SK-N-SH (cell line): ENCODE results near the gene HEPHL1. TPM values are rescaled to one million over a fixed set of nuclear protein-coding genes. Genes with fewer than 3 reads are reported as not detected.

Source experiments
- CTCF ChIA-PET: fragments of 300-600, 350-600 bp; formaldehyde crosslinking; extraction: SDS; loops from one replicate; lab custom pipeline; 2021; lab: Yijun Ruan, JAX
- POLR2A ChIA-PET: fragments of 350-600 bp; sonication (Branson Sonifier 250); formaldehyde crosslinking; extraction: SDS; loops from one replicate; lab custom pipeline; 2020; ENCODE audit warnings: antibody characterized with exemption, inconsistent platforms; lab: Yijun Ruan, JAX
- DNase-seq: peaks from one replicate; pipeline ENCODE4 v3.0.0; 2012
- H2AFZ ChIP-seq: fragments of 200-600 bp; sonication (generic); 2 replicates; pipeline ENCODE4 v1.8.1; 2016; ENCODE audit warnings: antibody characterized with exemption, mild to moderate bottlenecking, low read depth
- H3F3A ChIP-seq: fragments of 200-600 bp; sonication (generic); replicated peaks from 2 replicates; pipeline ENCODE3; 2016; ENCODE audit warnings: antibody characterized with exemption, mild to moderate bottlenecking; ENCODE audit not compliant: insufficient read depth
- H3K27ac ChIP-seq, 2 experiments: fragments of 200-500 bp in 1 of 2; fragments of 200-600 bp in 1 of 2; sonication (Bioruptor generic) in 1 of 2; sonication (generic), shearing (Covaris generic) in 1 of 2; 2 replicates each; pipeline versions ENCODE4 v1.5.1 to v1.6.1; 2014 to 2016; ENCODE audit warnings: low read depth in 2 of 2, inconsistent platforms in 1 of 2, low read length in 1 of 2, mild to moderate bottlenecking in 1 of 2, mixed read lengths in 1 of 2
- H3K27me3 ChIP-seq: fragments of 200-600 bp; sonication (generic), shearing (Covaris generic); 2 replicates; pipeline ENCODE4 v1.6.1; 2016; ENCODE audit warnings: mixed run types; ENCODE audit not compliant: insufficient read depth
- H3K36me3 ChIP-seq, 2 experiments: fragments of 200-500 bp in 1 of 2; fragments of 200-600 bp in 1 of 2; sonication (Bioruptor generic) in 1 of 2; sonication (generic) in 1 of 2; replicated peaks in 1 of 2; 2 replicates each; pipeline versions ENCODE3 to v1.5.1; 2014 to 2016; ENCODE audit warnings: low read length in 1 of 2, mild to moderate bottlenecking in 1 of 2; ENCODE audit not compliant: insufficient read depth in 2 of 2, control insufficient read depth in 1 of 2
- H3K4me1 ChIP-seq, 2 experiments: fragments of 200-500 bp in 1 of 2; fragments of 200-600 bp in 1 of 2; sonication (Bioruptor generic) in 1 of 2; sonication (generic), shearing (Covaris generic) in 1 of 2; 2 replicates each; pipeline versions ENCODE4 v1.5.1 to v1.6.1; 2014 to 2016; ENCODE audit warnings: low read depth in 1 of 2, low read length in 1 of 2, mixed run types in 1 of 2; ENCODE audit not compliant: insufficient read depth in 2 of 2, control insufficient read depth in 1 of 2
- H3K4me2 ChIP-seq: fragments of 200-600 bp; sonication (generic), shearing (Covaris generic); 2 replicates; pipeline ENCODE4 v1.6.1; 2017; ENCODE audit warnings: mixed run types
- H3K4me3 ChIP-seq, 2 experiments: fragments of 200-500 bp in 1 of 2; fragments of 200-600 bp in 1 of 2; sonication (Bioruptor generic) in 1 of 2; sonication (generic), shearing (Covaris generic) in 1 of 2; 2 replicates each; pipeline versions ENCODE4 v1.5.1 to v1.8.1; 2014 to 2016; ENCODE audit warnings: low read depth in 2 of 2, inconsistent platforms in 1 of 2, low read length in 1 of 2, mild to moderate bottlenecking in 1 of 2, mixed read lengths in 1 of 2, moderate library complexity in 1 of 2
- H3K79me2 ChIP-seq: fragments of 200-600 bp; sonication (generic); 2 replicates; pipeline ENCODE4 v1.8.1; 2017; ENCODE audit warnings: mild to moderate bottlenecking; ENCODE audit not compliant: insufficient read depth
- H3K9ac ChIP-seq: fragments of 200-600 bp; sonication (generic); 2 replicates; pipeline ENCODE4 v1.6.1; 2017; ENCODE audit warnings: mixed run types
- H3K9me2 ChIP-seq: fragments of 200-600 bp; sonication (generic); 2 replicates; pipeline ENCODE4 v1.6.1; 2017; ENCODE audit warnings: mixed run types
- H3K9me3 ChIP-seq: fragments of 200-600 bp; sonication (generic); 2 replicates; pipeline ENCODE4 v1.6.1; 2017; ENCODE audit warnings: mixed run types, mild to moderate bottlenecking, moderate library complexity
- H4K20me1 ChIP-seq: fragments of 200-600 bp; sonication (generic); 2 replicates; pipeline ENCODE4 v1.6.1; 2017; ENCODE audit warnings: mild to moderate bottlenecking, mixed run types; ENCODE audit not compliant: insufficient read depth
- ELF1 ChIP-seq: IDR thresholded peaks from 2 replicates; pipeline ENCODE4 v1.4.0; 2012
- EP300 ChIP-seq, 2 experiments: IDR thresholded peaks; 2 replicates each; pipeline versions ENCODE4 v1.4.0 to v1.6.1; 2012; ENCODE audit warnings: borderline replicate concordance in 1 of 2, low read depth in 1 of 2, low read length in 1 of 2
- FOSL2 ChIP-seq: IDR thresholded peaks from 2 replicates; pipeline ENCODE4 v1.4.0; 2012; ENCODE audit warnings: low read depth, mild to moderate bottlenecking, moderate library complexity, borderline replicate concordance
- FOXJ3 ChIP-seq: sonication (generic); formaldehyde crosslinking; IDR thresholded peaks from 2 replicates; pipeline ENCODE4 v1.5.1; 2020; ENCODE audit warnings: mild to moderate bottlenecking, missing genetic modification reagents
- GABPA ChIP-seq: IDR thresholded peaks from 2 replicates; pipeline ENCODE4 v1.4.0; 2012; ENCODE audit warnings: low read depth, mild to moderate bottlenecking
- GATA2 ChIP-seq: sonication (generic); formaldehyde crosslinking; IDR thresholded peaks from 2 replicates; pipeline ENCODE4 v1.5.0; 2020; ENCODE audit warnings: mild to moderate bottlenecking, missing genetic modification reagents
- MEF2A ChIP-seq: IDR thresholded peaks from 2 replicates; pipeline ENCODE4 v1.4.0; 2012; ENCODE audit warnings: low read depth, borderline replicate concordance
- NRF1 ChIP-seq: IDR thresholded peaks from 2 replicates; pipeline ENCODE4 v1.6.1; 2012; ENCODE audit warnings: low read depth, mild to moderate bottlenecking, low read length
- PBX3 ChIP-seq: IDR thresholded peaks from 2 replicates; pipeline ENCODE4; 2012
- POLR2AphosphoS5 ChIP-seq: IDR thresholded peaks from 2 replicates; pipeline ENCODE4 v1.6.1; 2012; ENCODE audit warnings: low read depth, low read length
- RAD21 ChIP-seq: IDR thresholded peaks from 2 replicates; pipeline ENCODE4 v1.6.1; 2012; ENCODE audit warnings: mild to moderate bottlenecking, low read length
- TCF12 ChIP-seq: IDR thresholded peaks from 2 replicates; pipeline ENCODE4 v1.4.0; 2012
- TEAD4 ChIP-seq: IDR thresholded peaks from 2 replicates; pipeline ENCODE4 v1.4.0; 2012; ENCODE audit warnings: mild to moderate bottlenecking, borderline replicate concordance; ENCODE audit not compliant: insufficient read depth
- USF2 ChIP-seq: fragments of 150-350 bp; IDR thresholded peaks from 2 replicates; pipeline ENCODE4 v1.6.1; 2017; ENCODE audit warnings: antibody characterized with exemption, low read length, low read depth, borderline replicate concordance
- YY1 ChIP-seq: IDR thresholded peaks from 2 replicates; pipeline ENCODE4 v1.4.0; 2012; ENCODE audit warnings: low read depth, mild to moderate bottlenecking
- WGBS: methylation state at CpG from one replicate; pipeline ENCODE4 v1.1.6; 2017; ENCODE audit warnings: low lambda C conversion rate; 5-methylcytosine and 5-hydroxymethylcytosine counted together
- polyA plus RNA-seq, 3 experiments: library from polyadenylated mRNA; depleted of rRNA; stranded (reverse); fragments of >200 nt; gene quantifications; 2 replicates each; pipeline ENCODE4 v1.2.3, GENCODE V29; 2012
- TF ChIP-seq, protein P1 (sequence below): fragments of 200-600 bp; sonication (generic); IDR thresholded peaks from 2 replicates; pipeline ENCODE4 v1.6.1; 2017; ENCODE audit warnings: antibody characterized with exemption, mild to moderate bottlenecking, moderate library complexity

HEPHL1 gene
- polyA plus RNA-seq, 1 of the 3 experiments (the other 2 are of a cell fraction), result not detected

DNA sequence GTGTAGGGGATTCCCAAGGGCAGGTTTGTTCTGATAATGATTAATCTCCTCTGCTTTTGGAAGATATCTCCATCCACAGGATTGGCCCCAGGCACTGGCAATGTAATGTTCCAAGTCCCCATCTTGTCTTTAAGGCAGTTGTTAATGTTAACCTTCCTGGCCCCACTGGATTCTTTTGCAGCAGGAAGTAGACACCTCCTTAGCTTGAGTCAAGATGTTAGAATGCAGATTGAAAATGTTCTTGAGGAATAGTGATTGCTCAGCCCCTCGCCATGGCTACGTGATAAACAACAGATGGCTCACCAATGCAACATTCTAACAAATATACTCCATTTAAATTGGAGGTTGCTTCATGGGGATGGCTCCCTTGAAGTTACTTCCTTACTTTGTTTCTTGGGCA lies 7.3 kb downstream of the HEPHL1 start:
- DNase-seq, result no peak
- Histone ChIP-seq H3K9ac (no peak overlapping the region), H3K27me3 (no peaks in the 10 kb centered on the region), H3F3A (no peaks in the 10 kb centered on the region), H3K4me1 (no peaks in the 10 kb centered on the region), H3K36me3 (no peaks in the 10 kb centered on the region), H3K27ac (no peak overlapping the region), H3K9me2 (no peaks in the 10 kb centered on the region), H2AFZ (no peak overlapping the region), H3K4me2 (no peak overlapping the region), H4K20me1 (no peaks in the 10 kb centered on the region), H3K79me2 (no peaks in the 10 kb centered on the region), H3K9me3 (no peaks in the 10 kb centered on the region), H3K4me3 (no peak overlapping the region)
- 17% methylated on average over 2 of the region's 2 CpGs for WGBS
- ChIA-PET CTCF (interaction anchor here (1.0 kb wide), 1 partner anchor 88 kb away, joined by 3 read pairs; no protein-coding TSS in a partner anchor), POLR2A (no interaction called here)
- TF ChIP-seq USF2, result no peak
- TF ChIP-seq FOSL2, result no peak
- no peak for TF ChIP-seq POLR2AphosphoS5
- no peak for TF ChIP-seq NRF1
- TF ChIP-seq TCF12, result no peak
- no peak for TF ChIP-seq TEAD4
- no peak for TF ChIP-seq GABPA
- no peak for TF ChIP-seq YY1
- no peak for TF ChIP-seq RAD21

DNA sequence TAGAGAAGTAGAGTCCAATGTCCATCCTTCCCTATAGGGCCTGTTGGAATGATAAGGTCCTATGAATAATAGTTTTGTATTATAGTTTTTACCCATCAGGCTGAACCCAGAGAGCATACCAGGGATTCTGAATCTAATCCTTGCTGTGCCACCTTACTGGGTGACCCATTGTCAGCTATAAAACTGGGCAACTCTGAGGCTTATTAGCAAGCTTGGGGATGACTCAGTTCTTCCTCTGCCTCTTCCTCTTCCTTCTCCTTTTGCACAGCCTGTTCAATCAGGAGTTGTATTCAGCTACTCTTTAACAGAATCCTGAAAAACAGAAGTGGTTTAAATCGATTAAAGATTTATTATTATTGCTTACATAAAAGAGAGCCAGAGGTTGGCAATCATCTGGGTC lies 8.9 kb downstream of the HEPHL1 start:
- no peaks in the 10 kb centered on the region for H4K20me1 ChIP-seq
- H3K9me2 ChIP-seq, result no peaks in the 10 kb centered on the region
- H3K4me2 ChIP-seq, result no peak overlapping the region
- no peak for TF ChIP-seq MEF2A
- TF ChIP-seq, protein P1, sequence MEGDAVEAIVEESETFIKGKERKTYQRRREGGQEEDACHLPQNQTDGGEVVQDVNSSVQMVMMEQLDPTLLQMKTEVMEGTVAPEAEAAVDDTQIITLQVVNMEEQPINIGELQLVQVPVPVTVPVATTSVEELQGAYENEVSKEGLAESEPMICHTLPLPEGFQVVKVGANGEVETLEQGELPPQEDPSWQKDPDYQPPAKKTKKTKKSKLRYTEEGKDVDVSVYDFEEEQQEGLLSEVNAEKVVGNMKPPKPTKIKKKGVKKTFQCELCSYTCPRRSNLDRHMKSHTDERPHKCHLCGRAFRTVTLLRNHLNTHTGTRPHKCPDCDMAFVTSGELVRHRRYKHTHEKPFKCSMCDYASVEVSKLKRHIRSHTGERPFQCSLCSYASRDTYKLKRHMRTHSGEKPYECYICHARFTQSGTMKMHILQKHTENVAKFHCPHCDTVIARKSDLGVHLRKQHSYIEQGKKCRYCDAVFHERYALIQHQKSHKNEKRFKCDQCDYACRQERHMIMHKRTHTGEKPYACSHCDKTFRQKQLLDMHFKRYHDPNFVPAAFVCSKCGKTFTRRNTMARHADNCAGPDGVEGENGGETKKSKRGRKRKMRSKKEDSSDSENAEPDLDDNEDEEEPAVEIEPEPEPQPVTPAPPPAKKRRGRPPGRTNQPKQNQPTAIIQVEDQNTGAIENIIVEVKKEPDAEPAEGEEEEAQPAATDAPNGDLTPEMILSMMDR, result no peak
- no peak for TF ChIP-seq GATA2 (CRISPR knock-in tag)
- no peak for TF ChIP-seq EP300 (IDR thresholded peaks at IDR 0.05; ENCODE audit: borderline replicate concordance in 1 of 2, low read depth in 1 of 2, low read length in 1 of 2)
- TF ChIP-seq PBX3, result no peak
- no peak for TF ChIP-seq ELF1
- TF ChIP-seq FOXJ3, result no peak
- no peak overlapping the region for H3K4me3 ChIP-seq
- no peaks in the 10 kb centered on the region for H3K4me1 ChIP-seq
- no peaks in the 10 kb centered on the region for H3K36me3 ChIP-seq
- no peaks in the 10 kb centered on the region for H3K9me3 ChIP-seq
- no peaks in the 10 kb centered on the region for H3K27me3 ChIP-seq
- no peaks in the 10 kb centered on the region for H3K79me2 ChIP-seq
- no peak overlapping the region for H2AFZ ChIP-seq
- WGBS, result 0% methylated on average over 1 of the region's 1 CpG
- ChIA-PET CTCF (no interaction called here), POLR2A (no interaction called here)
- H3K27ac ChIP-seq, result no peak overlapping the region
- DNase-seq, result no peak
- no peak overlapping the region for H3K9ac ChIP-seq
- H3F3A ChIP-seq, result no peaks in the 10 kb centered on the region
